GM23338 (cell line): ENCODE results near the gene ATXN7L1. TPM values are rescaled to one million over a fixed set of nuclear protein-coding genes. Genes with fewer than 3 reads are reported as not detected.

Experiments
- ATAC-seq: fragments of 200-7000 bp; cut with Tn5 transposase; 3 replicates; pipeline ENCODE4 v1.9.1; 2020
- DNase-seq: peaks from one replicate; pipeline ENCODE4 v3.0.0-alpha.2; 2015; ENCODE audit warnings: low spot score
- H2AFZ ChIP-seq: fragments of 200-600 bp; sonication (generic); 2 replicates; pipeline ENCODE4 v1.8.0; 2016; ENCODE audit warnings: antibody characterized with exemption, mild to moderate bottlenecking, moderate library complexity
- H3F3A ChIP-seq: fragments of 200-600 bp; sonication (generic); replicated peaks from 2 replicates; pipeline ENCODE4 v1.8.0; 2017; ENCODE audit warnings: antibody characterized with exemption, mixed run types, low read depth
- H3K27ac ChIP-seq: fragments of 200-600 bp; sonication (generic); 2 replicates; pipeline ENCODE4 v1.6.1; 2016; ENCODE audit warnings: low read depth
- H3K27me3 ChIP-seq: fragments of 200-600 bp; sonication (generic); 2 replicates; pipeline ENCODE4 v1.8.0; 2016; ENCODE audit warnings: mild to moderate bottlenecking, mixed run types, moderate library complexity; ENCODE audit not compliant: insufficient read depth
- H3K36me3 ChIP-seq: fragments of 200-600 bp; sonication (generic); 2 replicates; pipeline ENCODE4 v1.8.0; 2016; ENCODE audit warnings: mild to moderate bottlenecking; ENCODE audit not compliant: insufficient read depth
- H3K4me1 ChIP-seq: fragments of 200-600 bp; sonication (generic); 2 replicates; pipeline ENCODE4 v1.8.0; 2016; ENCODE audit warnings: mild to moderate bottlenecking, moderate library complexity; ENCODE audit not compliant: insufficient read depth
- H3K4me2 ChIP-seq: fragments of 200-600 bp; sonication (generic); 2 replicates; pipeline ENCODE4 v1.7.1; 2017; ENCODE audit warnings: mixed run types
- H3K4me3 ChIP-seq: fragments of 200-600 bp; sonication (generic); 2 replicates; pipeline ENCODE4 v1.6.1; 2016; ENCODE audit warnings: mixed run types
- H3K79me2 ChIP-seq: fragments of 200-600 bp; sonication (generic); replicated peaks from 2 replicates; pipeline ENCODE4 v1.8.0; 2017; ENCODE audit warnings: mild to moderate bottlenecking; ENCODE audit not compliant: insufficient read depth
- H3K9me2 ChIP-seq: fragments of 200-600 bp; sonication (generic); 2 replicates; pipeline ENCODE4 v1.8.0; 2017; ENCODE audit not compliant: insufficient read depth
- H4K20me1 ChIP-seq: fragments of 200-600 bp; sonication (generic); replicated peaks from 2 replicates; pipeline ENCODE4 v1.8.0; 2017; ENCODE audit warnings: mild to moderate bottlenecking; ENCODE audit not compliant: insufficient read depth
- H3K27ac Mint-ChIP-seq: 2 replicates; pipeline ENCODE4 v1.8.0; 2020; ENCODE audit warnings: inconsistent platforms, mild to moderate bottlenecking, moderate library complexity, mixed read lengths
- H3K27me3 Mint-ChIP-seq: 3 replicates; pipeline ENCODE4 v1.8.0; 2022; ENCODE audit warnings: low read depth, mild to moderate bottlenecking, moderate library complexity, mixed read lengths, inconsistent platforms; ENCODE audit not compliant: insufficient read depth, poor library complexity
- H3K36me3 Mint-ChIP-seq: 3 replicates; pipeline ENCODE4 v1.8.0; 2021; ENCODE audit warnings: low read depth, mild to moderate bottlenecking, inconsistent platforms, moderate library complexity, mixed read lengths
- H3K4me1 Mint-ChIP-seq: 3 replicates; pipeline ENCODE4 v1.8.0; 2020; ENCODE audit warnings: mild to moderate bottlenecking, inconsistent platforms, mixed read lengths
- H3K4me3 Mint-ChIP-seq: 3 replicates; pipeline ENCODE4 v1.8.0; 2021; ENCODE audit warnings: moderate library complexity, mild to moderate bottlenecking, inconsistent platforms, mixed read lengths
- H3K9me3 Mint-ChIP-seq: 3 replicates; pipeline ENCODE4 v1.8.0; 2020; ENCODE audit warnings: moderate library complexity, mild to moderate bottlenecking, inconsistent platforms, mixed read lengths
- EZH2phosphoT487 ChIP-seq: fragments of 200-600 bp; sonication (generic); IDR thresholded peaks from one replicate; pipeline ENCODE4 v1.8.1; 2018; ENCODE audit warnings: antibody characterized with exemption; ENCODE audit not compliant: unreplicated experiment
- JUNB ChIP-seq: IDR thresholded peaks from one replicate; pipeline ENCODE4 v1.6.1; 2016; ENCODE audit warnings: antibody characterized with exemption; ENCODE audit not compliant: unreplicated experiment
- polyA plus RNA-seq: library from polyadenylated mRNA; unstranded; fragments of >200 nt; fragmentation: Nextera tagmentation; extraction: Ambion mirVana; gene quantifications from 2 replicates; pipeline ENCODE4 v1.2.1, GENCODE V29; 2016
- total RNA-seq: library from RNA; depleted of rRNA; stranded (reverse); fragments of >200 nt; shearing (Covaris generic); gene quantifications from 2 replicates; pipeline ENCODE4 v1.2.3, GENCODE V29; 2014
- TF ChIP-seq, protein P1 (sequence below), 2 experiments: fragments of 200-600 bp in 1 of 2; sonication (generic) in 1 of 2; conservative IDR thresholded peaks; 2 replicates each; pipeline versions ENCODE4 v1.5.1 to v1.6.1; 2016 to 2017; ENCODE audit warnings: antibody characterized with exemption in 2 of 2, low read depth in 2 of 2, mild to moderate bottlenecking in 2 of 2, moderate library complexity in 1 of 2
- TF ChIP-seq, protein P2 (sequence below): fragments of 250-450 bp; sonication (Bioruptor Pico); IDR thresholded peaks from 2 replicates; pipeline ENCODE4 v1.5.0; 2020; ENCODE audit warnings: mild to moderate bottlenecking, moderate library complexity

ATXN7L1 gene
- total and polyA plus RNA-seq, 2 experiments from 2014 or later: 22.8 to 29.8 TPM

DNA sequence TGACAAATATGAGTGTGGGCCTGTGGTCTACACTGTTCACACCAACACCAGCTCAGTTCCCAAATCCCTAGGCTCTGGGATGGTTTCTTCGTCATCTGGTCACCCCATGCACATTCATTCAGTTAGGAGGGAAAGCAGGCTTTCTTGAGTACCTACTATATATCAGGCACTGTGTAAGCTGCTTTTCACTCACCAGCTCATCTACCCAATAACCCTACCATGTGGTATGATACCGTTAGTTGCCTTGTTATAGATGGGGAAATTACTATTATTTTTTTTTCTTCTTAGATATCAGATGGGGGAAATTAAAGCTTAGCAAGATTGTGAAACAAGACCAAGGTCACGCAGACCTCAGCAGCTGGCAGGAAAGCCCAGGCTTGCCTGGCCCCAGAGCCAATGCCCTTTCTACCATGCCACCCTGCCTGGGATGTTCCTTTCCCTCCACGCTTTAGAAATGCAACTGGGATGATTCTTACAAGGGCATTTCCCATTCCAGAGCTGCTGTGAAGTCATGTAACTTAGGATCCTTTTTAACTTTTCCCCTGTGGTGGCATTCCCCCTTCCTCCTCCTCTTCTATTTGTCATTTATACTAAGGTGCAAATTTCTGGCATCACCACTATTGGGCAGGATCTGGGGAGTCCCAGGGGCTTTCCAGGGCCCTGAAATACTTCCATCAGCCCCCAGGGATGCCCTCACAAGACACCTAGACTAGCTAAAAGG, 202.0 kb downstream of the ATXN7L1 start (continued):
- TF ChIP-seq, protein P1, sequence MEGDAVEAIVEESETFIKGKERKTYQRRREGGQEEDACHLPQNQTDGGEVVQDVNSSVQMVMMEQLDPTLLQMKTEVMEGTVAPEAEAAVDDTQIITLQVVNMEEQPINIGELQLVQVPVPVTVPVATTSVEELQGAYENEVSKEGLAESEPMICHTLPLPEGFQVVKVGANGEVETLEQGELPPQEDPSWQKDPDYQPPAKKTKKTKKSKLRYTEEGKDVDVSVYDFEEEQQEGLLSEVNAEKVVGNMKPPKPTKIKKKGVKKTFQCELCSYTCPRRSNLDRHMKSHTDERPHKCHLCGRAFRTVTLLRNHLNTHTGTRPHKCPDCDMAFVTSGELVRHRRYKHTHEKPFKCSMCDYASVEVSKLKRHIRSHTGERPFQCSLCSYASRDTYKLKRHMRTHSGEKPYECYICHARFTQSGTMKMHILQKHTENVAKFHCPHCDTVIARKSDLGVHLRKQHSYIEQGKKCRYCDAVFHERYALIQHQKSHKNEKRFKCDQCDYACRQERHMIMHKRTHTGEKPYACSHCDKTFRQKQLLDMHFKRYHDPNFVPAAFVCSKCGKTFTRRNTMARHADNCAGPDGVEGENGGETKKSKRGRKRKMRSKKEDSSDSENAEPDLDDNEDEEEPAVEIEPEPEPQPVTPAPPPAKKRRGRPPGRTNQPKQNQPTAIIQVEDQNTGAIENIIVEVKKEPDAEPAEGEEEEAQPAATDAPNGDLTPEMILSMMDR (conservative IDR thresholded peaks at IDR 0.05; ENCODE audit: low read depth in 2 of 2): no peak
- no peak for TF ChIP-seq JUNB
- TF ChIP-seq EZH2phosphoT487: no peak

DNA sequence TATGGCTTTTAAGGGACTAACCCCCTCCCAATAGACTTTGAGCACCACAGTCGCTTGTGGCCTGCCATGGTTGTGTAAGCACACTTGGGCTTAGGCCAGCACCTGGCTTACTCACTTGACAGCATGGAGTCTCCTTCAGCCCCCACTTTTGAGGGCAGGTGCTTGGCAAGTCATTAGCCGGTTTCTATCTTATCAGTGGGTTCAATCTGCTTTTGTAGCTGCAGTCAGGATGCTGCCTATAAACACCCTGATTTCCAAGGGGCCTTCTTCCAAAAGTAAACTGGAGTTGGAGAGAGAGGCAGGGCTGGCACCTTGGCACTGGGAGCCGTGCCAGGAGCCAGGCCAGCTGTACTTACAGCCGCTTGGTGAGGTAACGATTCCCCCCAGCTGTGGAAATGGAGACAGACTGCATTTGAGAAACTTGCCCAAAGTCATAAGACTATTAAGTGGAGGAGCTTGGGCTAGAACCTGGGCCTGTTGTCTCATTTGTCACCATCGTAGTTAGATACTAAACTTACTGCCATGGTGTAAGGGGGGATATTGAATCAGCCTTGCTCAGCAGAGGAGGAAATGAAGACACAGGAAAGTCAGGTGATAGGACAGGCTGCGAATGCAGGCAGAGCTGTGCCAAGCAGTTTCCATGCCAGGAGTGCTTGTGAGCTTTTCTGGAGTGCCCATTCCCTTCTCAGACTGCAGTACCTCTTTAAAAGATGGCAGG, 202.9 kb downstream of the ATXN7L1 start:
- Histone ChIP-seq H3K27ac (no peak overlapping the region), H3K36me3 (no peaks in the 10 kb centered on the region), H2AFZ (no peak overlapping the region), H3K4me3 (no peak overlapping the region), H3K9me2 (no peaks in the 10 kb centered on the region), H3K4me2 (no peak overlapping the region), H3F3A (no peaks in the 10 kb centered on the region), H4K20me1 (no peaks in the 10 kb centered on the region), H3K4me1 (peaks cover 34% of the 10 kb centered on the region), H3K79me2 (peaks cover 6% of the 10 kb centered on the region; the same call in 1 of the 2 replicates), H3K27me3 (no peaks in the 10 kb centered on the region)
- H3K27me3 Mint-ChIP-seq: peaks cover 10% of the 10 kb centered on the region
- DNase-seq: no peak
- no peak overlapping the region; the same call in 1 of the 2 replicates for H3K27ac Mint-ChIP-seq
- no peak for ATAC-seq
- no peak overlapping the region for H3K4me3 Mint-ChIP-seq
- no peaks in the 10 kb centered on the region for H3K9me3 Mint-ChIP-seq
- peaks cover 47% of the 10 kb centered on the region for H3K4me1 Mint-ChIP-seq
- TF ChIP-seq, protein P2, sequence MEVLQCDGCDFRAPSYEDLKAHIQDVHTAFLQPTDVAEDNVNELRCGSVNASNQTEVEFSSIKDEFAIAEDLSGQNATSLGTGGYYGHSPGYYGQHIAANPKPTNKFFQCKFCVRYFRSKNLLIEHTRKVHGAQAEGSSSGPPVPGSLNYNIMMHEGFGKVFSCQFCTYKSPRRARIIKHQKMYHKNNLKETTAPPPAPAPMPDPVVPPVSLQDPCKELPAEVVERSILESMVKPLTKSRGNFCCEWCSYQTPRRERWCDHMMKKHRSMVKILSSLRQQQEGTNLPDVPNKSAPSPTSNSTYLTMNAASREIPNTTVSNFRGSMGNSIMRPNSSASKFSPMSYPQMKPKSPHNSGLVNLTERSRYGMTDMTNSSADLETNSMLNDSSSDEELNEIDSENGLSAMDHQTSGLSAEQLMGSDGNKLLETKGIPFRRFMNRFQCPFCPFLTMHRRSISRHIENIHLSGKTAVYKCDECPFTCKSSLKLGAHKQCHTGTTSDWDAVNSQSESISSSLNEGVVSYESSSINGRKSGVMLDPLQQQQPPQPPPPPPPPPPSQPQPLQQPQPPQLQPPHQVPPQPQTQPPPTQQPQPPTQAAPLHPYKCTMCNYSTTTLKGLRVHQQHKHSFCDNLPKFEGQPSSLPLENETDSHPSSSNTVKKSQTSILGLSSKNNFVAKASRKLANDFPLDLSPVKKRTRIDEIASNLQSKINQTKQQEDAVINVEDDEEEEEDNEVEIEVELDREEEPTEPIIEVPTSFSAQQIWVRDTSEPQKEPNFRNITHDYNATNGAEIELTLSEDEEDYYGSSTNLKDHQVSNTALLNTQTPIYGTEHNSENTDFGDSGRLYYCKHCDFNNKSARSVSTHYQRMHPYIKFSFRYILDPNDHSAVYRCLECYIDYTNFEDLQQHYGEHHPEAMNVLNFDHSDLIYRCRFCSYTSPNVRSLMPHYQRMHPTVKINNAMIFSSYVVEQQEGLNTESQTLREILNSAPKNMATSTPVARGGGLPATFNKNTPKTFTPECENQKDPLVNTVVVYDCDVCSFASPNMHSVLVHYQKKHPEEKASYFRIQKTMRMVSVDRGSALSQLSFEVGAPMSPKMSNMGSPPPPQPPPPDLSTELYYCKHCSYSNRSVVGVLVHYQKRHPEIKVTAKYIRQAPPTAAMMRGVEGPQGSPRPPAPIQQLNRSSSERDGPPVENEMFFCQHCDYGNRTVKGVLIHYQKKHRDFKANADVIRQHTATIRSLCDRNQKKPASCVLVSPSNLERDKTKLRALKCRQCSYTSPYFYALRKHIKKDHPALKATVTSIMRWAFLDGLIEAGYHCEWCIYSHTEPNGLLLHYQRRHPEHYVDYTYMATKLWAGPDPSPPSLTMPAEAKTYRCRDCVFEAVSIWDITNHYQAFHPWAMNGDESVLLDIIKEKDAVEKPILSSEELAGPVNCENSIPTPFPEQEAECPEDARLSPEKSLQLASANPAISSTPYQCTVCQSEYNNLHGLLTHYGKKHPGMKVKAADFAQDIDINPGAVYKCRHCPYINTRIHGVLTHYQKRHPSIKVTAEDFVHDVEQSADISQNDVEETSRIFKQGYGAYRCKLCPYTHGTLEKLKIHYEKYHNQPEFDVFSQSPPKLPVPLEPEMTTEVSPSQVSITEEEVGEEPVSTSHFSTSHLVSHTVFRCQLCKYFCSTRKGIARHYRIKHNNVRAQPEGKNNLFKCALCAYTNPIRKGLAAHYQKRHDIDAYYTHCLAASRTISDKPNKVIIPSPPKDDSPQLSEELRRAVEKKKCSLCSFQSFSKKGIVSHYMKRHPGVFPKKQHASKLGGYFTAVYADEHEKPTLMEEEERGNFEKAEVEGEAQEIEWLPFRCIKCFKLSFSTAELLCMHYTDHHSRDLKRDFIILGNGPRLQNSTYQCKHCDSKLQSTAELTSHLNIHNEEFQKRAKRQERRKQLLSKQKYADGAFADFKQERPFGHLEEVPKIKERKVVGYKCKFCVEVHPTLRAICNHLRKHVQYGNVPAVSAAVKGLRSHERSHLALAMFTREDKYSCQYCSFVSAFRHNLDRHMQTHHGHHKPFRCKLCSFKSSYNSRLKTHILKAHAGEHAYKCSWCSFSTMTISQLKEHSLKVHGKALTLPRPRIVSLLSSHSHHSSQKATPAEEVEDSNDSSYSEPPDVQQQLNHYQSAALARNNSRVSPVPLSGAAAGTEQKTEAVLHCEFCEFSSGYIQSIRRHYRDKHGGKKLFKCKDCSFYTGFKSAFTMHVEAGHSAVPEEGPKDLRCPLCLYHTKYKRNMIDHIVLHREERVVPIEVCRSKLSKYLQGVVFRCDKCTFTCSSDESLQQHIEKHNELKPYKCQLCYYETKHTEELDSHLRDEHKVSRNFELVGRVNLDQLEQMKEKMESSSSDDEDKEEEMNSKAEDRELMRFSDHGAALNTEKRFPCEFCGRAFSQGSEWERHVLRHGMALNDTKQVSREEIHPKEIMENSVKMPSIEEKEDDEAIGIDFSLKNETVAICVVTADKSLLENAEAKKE: no peak
- TF ChIP-seq EZH2phosphoT487: no peak
- H3K36me3 Mint-ChIP-seq: no peaks in the 10 kb centered on the region
